NCI-H146 treated with DMSO at 0.1 percent for 48 hours (cell line): Measurements from ENCODE around the gene OR11A1.

Experiments
- DNase-seq: peaks from one replicate; lab custom pipeline; 2025; ENCODE audit not compliant: unreplicated experiment; lab: John Stamatoyannopoulos, UW

OR11A1 gene, protein sequence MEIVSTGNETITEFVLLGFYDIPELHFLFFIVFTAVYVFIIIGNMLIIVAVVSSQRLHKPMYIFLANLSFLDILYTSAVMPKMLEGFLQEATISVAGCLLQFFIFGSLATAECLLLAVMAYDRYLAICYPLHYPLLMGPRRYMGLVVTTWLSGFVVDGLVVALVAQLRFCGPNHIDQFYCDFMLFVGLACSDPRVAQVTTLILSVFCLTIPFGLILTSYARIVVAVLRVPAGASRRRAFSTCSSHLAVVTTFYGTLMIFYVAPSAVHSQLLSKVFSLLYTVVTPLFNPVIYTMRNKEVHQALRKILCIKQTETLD

DNA sequence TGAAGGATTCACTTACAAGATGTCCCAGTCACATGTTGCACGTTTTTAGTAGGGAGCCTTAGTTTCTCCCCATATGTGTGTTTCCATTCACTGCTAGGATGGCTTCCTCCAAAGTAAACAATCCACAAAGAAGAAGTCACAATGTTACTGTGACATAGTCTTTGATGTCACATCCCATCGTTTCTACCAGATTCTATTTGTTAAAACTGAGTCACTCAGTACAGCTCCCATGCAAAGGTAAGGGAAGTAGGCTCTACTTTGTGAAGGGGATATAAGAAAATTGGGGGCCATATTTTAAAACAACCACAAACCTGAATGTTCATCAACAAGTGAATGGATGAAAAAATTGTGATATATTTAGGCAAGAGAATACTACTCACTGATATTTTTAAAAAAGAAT lies at the start of gene OR11A1, which contains the start of gene OR2H1:
OR11A1 (minus strand) TSS at position 101 of the 400 bp plus-strand sequence. CDS start 29,430 bp downstream, outside the sequence.
OR2H1 (plus strand) TSS at position 185 of the 400 bp plus-strand sequence. CDS start 4,615 bp downstream, outside the sequence.
- DNase-seq: no peak

- no peak for DNase-seq
Observed at GRCh38 chr6:29506446-29507067, 49.7 kb upstream of the OR11A1 start.

DNA sequence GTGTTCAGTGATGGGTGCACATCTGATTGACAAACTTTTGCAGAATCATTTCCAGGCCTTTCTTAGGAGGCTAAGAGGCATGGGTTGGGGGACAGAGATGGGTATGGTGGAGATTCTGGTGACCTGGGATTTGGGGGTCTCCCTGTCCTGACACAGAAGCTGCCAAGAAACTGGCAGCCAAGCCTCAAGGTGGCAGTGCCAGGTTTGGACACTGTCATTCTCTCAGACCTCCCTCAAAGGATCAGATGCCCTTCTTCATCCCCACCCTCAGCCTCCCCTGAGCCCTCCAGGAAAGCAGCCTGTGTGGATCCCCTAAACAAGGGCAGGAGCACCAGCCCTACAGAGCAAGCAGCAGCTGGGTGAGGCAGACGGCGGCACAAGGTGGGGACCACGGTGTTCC lies 48.9 kb upstream of the OR11A1 start:
- DNase-seq: no peak

GRCh38 chr6:29504961-29505360 lies 48.1 kb upstream of the OR11A1 start:
- no peak for DNase-seq

GRCh38 chr6:29502597-29502996 lies 45.7 kb upstream of the OR11A1 start:
- DNase-seq: no peak

DNA sequence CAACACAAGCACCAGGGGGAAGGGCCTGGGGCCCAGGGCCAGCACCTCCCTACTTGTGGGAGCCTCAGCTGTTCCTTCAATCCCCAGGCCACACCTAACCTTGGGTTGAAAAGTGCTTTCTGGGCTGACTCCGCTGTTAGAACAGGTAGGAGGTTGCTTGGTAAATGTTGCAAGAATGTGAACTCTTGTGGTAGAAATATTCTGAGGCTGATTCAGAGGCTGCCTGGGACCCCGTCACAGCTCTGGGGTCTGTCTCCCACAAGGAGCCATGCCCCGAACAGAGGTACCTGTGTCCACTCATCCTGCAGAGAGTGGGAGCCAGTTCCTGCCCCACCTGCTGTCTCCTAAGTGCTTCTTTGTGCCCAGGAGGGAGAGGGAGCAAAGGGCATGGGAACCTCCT lies 45.3 kb upstream of the OR11A1 start:
- no peak for DNase-seq

- DNase-seq: no peak
Observed at GRCh38 chr6:29501106-29501505, 44.2 kb upstream of the OR11A1 start.

- no peak for DNase-seq
Observed at GRCh38 chr6:29500594-29500993, 43.7 kb upstream of the OR11A1 start.

- DNase-seq: no peak
Observed at GRCh38 chr6:29499704-29500103, 42.8 kb upstream of the OR11A1 start.

- no peak for DNase-seq
Observed at GRCh38 chr6:29496961-29497360, 40.1 kb upstream of the OR11A1 start.

- DNase-seq: no peak
Observed at GRCh38 chr6:29495571-29495970, 38.7 kb upstream of the OR11A1 start.

DNA sequence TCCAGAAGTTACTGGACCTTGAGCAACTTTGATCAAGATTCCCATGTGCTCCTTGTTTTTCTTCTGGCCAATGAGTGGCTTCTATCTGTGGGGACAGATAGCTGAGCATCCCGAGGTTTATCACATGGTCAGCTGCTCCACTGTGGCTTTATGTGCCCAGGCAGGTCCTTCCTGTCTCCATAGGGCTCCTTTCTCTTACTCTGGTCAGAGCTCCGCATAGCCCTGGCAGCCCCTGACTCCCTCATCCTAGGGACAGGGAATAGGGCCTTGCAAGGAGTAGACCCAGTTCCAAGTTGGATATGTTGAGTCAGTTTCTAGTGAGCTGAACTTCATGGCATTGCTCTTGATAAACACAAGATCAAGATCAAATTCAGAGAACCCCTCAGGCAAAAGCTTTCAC lies 37.3 kb upstream of the OR11A1 start:
- no peak for DNase-seq

DNA sequence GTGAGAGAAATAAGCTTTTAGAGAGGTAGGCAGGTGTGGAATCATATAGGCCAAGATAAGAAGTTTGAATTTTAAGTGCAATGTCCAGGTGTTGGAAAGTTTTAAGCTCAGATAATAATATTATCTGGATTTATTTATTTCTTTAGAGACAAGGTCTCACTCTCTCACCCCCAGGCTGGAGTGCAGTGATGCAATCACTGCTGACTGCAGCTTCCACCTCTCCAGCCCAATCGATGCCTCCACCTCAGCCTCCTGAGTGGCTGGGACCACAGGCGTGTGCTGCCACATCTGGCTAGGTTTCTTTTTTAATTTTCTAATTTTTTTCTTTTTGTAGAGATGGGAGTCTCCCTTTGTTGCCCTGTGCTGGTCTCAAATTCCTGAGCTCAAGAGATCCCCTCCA lies 36.4 kb upstream of the OR11A1 start:
- no peak for DNase-seq

DNA sequence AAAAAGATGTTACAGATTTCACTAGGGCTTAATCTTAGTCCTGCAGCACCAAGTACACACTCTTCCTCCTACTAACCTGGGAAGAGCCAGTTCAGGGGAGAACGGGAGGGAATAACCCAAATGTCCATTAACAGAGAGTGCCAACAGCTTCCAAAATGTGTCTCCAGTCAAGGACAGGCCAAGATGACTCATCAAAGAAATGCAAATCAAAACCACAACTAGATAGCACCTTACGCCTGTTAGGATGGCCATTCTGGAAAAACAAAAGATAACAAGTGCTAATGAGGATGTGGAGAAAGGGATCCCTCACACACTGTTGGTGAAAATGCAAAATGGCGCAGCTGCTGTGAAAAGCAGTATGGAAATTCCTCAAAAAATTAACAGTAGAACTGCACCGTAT lies 34.7 kb upstream of the OR11A1 start:
- no peak for DNase-seq

DNA sequence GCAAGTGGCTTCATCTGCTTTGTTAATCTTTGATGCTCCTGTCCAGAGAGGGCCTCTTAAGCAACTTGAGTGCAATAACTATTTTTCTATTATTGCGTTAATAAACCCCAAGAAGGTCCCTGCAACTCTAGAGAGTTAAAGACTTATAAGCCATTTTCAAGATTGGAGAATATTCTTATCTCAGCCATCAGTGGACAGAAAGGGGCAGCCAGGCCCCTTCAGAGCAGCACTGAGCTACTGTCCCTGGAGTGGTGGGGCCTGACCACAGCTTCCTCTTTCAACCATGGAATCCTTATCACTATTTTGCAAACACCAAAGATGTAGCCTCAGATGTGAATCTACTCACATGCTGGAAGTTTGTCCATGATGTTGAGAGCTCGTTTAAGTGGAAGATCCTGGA lies 33.7 kb upstream of the OR11A1 start:
- DNase-seq: no peak

- DNase-seq: no peak
Observed at GRCh38 chr6:29490055-29490454, 33.2 kb upstream of the OR11A1 start.

- DNase-seq: no peak
Observed at GRCh38 chr6:29489286-29489685, 32.4 kb upstream of the OR11A1 start.

DNA sequence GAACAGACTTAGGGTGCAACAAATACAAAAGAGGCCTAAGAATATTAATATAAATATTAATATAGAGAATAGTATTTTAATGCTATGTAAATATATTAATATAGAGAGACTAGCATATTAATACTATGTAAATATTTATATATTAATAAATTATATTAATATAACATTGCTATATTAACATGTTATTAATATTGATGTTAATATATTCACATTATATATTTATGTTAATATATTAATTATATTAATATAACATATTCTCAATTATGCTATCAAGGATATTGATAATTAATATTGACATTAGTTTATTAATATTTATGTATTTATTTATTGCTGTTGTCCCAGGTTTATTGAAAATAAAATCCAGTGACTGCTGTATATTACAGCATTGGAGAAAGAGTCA lies 32.0 kb upstream of the OR11A1 start:
- no peak for DNase-seq

DNA sequence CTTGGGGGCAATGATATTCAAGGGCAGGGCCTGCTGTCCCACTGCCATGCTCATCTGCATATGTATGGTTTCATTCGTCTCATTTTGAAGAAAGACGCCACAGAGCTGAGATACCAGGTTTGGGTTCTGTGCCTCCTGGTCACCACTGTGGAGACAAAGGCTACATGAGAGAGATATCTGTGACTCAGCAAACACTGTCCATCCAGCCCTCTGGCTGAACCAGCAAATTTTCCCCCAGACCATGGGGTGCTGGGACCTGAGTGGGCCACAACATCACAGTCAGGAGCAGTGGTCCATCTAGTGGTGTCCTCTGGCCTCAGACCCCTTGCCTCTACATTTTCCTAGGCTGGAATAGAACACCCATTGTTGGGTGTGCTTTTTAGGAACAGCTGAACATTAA lies 30.8 kb upstream of the OR11A1 start, which contains the start of gene MAS1L:
MAS1L (minus strand) TSS at position 297 of the 400 bp plus-strand sequence; CDS start at position 243, 54 bp downstream.
- no peak for DNase-seq

- no peak for DNase-seq
Observed at GRCh38 chr6:29487131-29487530, 30.3 kb upstream of the OR11A1 start.

DNA sequence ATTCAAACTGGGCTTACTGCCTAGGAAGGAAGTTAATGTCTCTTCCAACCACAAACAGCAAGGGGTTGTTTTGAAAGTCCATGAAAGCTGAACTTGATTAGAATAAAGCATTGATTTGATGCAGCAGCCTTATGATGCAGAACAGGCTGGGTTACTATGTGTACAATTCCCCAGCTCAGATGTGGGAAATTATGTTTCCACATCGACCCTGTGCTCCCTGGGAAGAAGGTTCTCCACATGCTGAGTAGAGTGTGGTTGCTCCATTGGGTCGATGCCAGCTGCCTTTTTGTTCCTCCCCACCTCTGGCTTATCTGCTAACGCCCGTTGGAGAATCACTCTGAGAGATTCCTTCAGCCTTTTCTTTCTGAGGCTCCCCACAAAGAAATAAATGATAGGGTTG lies 29.7 kb upstream of the OR11A1 start:
- no peak for DNase-seq

GRCh38 chr6:29483735-29484134 lies 26.9 kb upstream of the OR11A1 start:
- DNase-seq: no peak

DNA sequence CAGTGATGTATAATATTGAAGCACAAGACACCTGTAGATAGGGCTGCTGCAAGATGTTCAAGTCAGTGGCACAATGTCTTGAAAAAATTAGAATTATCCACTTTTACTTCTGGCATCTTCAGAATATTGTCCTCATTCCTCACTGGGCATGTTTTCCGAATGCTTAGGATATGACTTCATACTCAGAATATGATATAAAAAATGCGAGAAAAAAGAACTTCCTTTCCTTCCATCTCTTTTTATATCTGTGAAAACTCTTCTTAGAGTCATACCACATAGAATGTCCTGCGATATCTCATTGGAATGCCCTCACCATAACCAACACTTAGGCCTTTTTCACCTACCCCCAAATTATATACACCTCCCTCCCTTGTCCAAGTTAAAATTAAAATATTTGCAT lies 26.3 kb upstream of the OR11A1 start:
- no peak for DNase-seq
